ENCODE data around the gene ZGRF1.

- TF ChIP-seq CTCF (IDR thresholded peaks at IDR 0.05) (no peak), EZH2 (IDR thresholded peaks at IDR 0.05) (no peak), EZH2phosphoT487 (IDR thresholded peaks at IDR 0.05) (no peak)
These were observed 40.9 kb upstream of the ZGRF1 start for GRCh38 chr4:112677519-112678091.
